Heart right ventricle (tissue), 16 donors: ENCODE results near the gene ACTR3C. TPM values are rescaled to one million over a fixed set of nuclear protein-coding genes. Genes with fewer than 3 reads are reported as not detected.
"Not testable (repeated sequence)": the region's sequence is repeated elsewhere in the genome, so short reads cannot be mapped to it uniquely, and the experiment has no call there.

ENCODE experiments used
- ATAC-seq, 8 donors: fragments of 200-7000 bp; cut with Tn5 transposase; one replicate each; pipeline ENCODE4 v1.9.1; 2020; ENCODE audit warnings: mild to moderate bottlenecking in 8 of 8, moderate library complexity in 8 of 8, moderate number of reproducible peaks in 1 of 8
- DNase-seq, 2 donors: peaks; one replicate each; pipeline ENCODE4 v3.0.0-alpha.2; 2020
- H3K27ac ChIP-seq, 10 donors: fragments of 200-600 bp; sonication (generic) in 2 of 10; one replicate each; pipeline versions ENCODE4 v1.5.0 to v1.8.0; 2020 to 2022; ENCODE audit warnings: mild to moderate bottlenecking in 3 of 10
- H3K27me3 ChIP-seq, 7 donors: fragments of 200-600 bp; one replicate each; pipeline ENCODE4 v1.8.0; 2021 to 2022; ENCODE audit warnings: mild to moderate bottlenecking in 2 of 7
- H3K36me3 ChIP-seq, 9 donors: fragments of 200-600 bp; sonication (generic) in 1 of 9; one replicate each; pipeline versions ENCODE4 v1.5.0 to v1.8.0; 2020 to 2022; ENCODE audit warnings: mild to moderate bottlenecking in 2 of 9
- H3K4me1 ChIP-seq, 9 donors: fragments of 200-600 bp; sonication (generic) in 1 of 9; one replicate each; pipeline versions ENCODE4 v1.5.0 to v1.8.0; 2020 to 2022; ENCODE audit warnings: mild to moderate bottlenecking in 4 of 9
- H3K4me3 ChIP-seq, 10 donors: fragments of 200-600 bp; sonication (generic) in 2 of 10; one replicate each; pipeline versions ENCODE4 v1.5.0 to v1.8.0; 2020 to 2022; ENCODE audit warnings: mild to moderate bottlenecking in 7 of 10, moderate library complexity in 2 of 10
- H3K9me3 ChIP-seq, 11 donors: fragments of 200-600 bp in 10 of 11; sonication (generic) in 2 of 11; one replicate each; pipeline versions ENCODE4 v1.5.0 to v1.8.0; 2013 to 2022; ENCODE audit warnings: mild to moderate bottlenecking in 2 of 11, control low read depth in 1 of 11, moderate library complexity in 1 of 11
- CTCF ChIP-seq, 9 donors: fragments of 200-600 bp; sonication (generic) in 2 of 9; IDR thresholded peaks; one replicate each; pipeline versions ENCODE4 v1.5.0 to v1.8.0; 2021 to 2022; ENCODE audit warnings: antibody characterized with exemption in 9 of 9, mild to moderate bottlenecking in 5 of 9, moderate library complexity in 1 of 9
- whole genome bisulfite sequencing, 2 donors: extraction: QIAGEN DNeasy Blood & Tissue Kit; methylation state at CpG; one replicate each; pipeline ENCODE4 v1.1.7; 2013; ENCODE audit warnings: inconsistent platforms in 1 of 2; 5-methylcytosine and 5-hydroxymethylcytosine counted together
- intact Hi-C, 10 donors: fragments of 100-400 bp; cut with DNase I; formaldehyde crosslinking; loops; one replicate each; pipeline versions ENCODE4 v1.11.1 to v1.14.2; 2022
- polyA plus RNA-seq, 2 donors: library from polyadenylated mRNA; stranded (reverse); fragments of 200-250 nt; gene quantifications; one replicate each; pipeline ENCODE4 v1.2.3, GENCODE V29; 2013
- total RNA-seq, 10 donors: library from RNA; stranded (reverse); fragmentation: NEBNext Ultra II Directional in 3 of 10; extraction: Animal tissue kit (Norgen Biotek cat#: 25700) in 3 of 10; gene quantifications; one replicate each; pipeline versions ENCODE4 v1.2.1 to v1.2.4, GENCODE V29; 2021 to 2023
- donor health status: Arrhythmogenic right ventricular cardiomyopathy.
- donor health status: ischemic (EF 13 %, LVEDD 7.1; RV severe dilation, severe dysfunction).
- donor health status: healthy with polysubstance abuse.
- donor health status: DM: no; HTN: yes; CAD: no.
- donor health status: DM: no; HTN: no; CAD: no.
- donor health status: ischemic (EF 25% LVEDD 6.9; RV normal size, moderate dysfunction).
- donor health status: ischemic (EF 25% LVEDD 5.7; RV mildly dilated, moderate dysfunction).
- donor health status: healthy.
- donor health status: DM: yes; HTN: yes; CAD: no.
- donor health status: Ischemic cardiomyopathy.
- donor health status: ischemic (EF 35%, LVEDD 5.7; RV mildly dilated, moderate dysfunction).
- donor health status: nonischemic (EF 11% LVEDD 7.7; RV severe dilation, severe dysfunction).
- donor health status: DM: yes; HTN: yes; CAD: no.
- donor health status: PGD.
- donor health status: ischemic (EF 29% LVEDD 5.4; RV normal size, mild dysfunction).
- donor health status: nonischemic (EF 23%, LVEDD 6.1; RV moderate dilation, normal function).

The ACTR3C gene
- total and polyA plus RNA-seq, 12 donors = 2.6 to 7.0 (median 3.5) TPM

DNA sequence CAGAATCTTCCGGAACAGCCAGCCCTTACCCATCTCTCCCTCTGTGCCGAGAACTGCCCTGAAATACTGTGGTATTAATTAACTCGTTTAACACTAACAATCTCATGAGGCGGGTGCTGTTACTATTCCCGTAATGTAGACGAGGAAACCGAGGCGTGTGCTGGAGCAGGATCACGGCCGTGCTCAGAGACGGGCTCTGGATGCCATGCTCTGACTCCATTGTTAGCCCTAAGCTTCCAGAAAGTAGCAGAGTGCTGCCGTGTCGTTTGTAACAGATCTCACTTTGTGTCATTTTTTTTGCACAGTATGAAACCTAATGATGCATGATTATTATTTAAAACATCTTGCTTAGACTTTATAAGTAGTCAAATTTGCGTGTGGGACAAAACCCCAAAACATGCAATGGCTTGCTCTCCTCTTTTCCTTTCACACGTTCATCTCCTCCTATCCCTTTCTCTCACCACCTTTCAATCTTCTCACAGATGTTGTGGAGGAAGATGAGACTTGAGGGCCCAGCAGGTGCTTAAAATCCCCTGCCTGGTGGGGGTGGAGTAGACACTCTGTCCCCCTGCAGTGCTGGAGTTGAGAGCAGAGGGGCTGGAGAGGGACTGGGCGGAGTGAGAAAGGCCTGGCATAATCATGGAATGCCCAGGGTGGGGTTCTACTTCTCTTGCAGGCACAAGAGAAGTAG, 482 bp upstream of the ACTR3C start:
- intact Hi-C loops = no loop called here
- H3K4me3 ChIP-seq = peak overlapping the region; percentile 20 to 87 (median 68)
- ATAC-seq (peak in 6 of 8 donors; percentile 4 to 47 (median 25)), DNase-seq (no peak)
- TF ChIP-seq CTCF (IDR thresholded peaks at IDR 0.05) = no peak
- no peaks in the 10 kb centered on the region for H3K9me3 ChIP-seq
- peaks cover 0 to 32% (median 15%) of the 10 kb centered on the region in 9 donors for H3K4me1 ChIP-seq
- peaks cover 0 to 17% (median 0%) of the 10 kb centered on the region in 9 donors for H3K36me3 ChIP-seq
- WGBS, 2 donors = 28 to 31% methylated on average over 16 of the region's 16 CpGs
- H3K27ac ChIP-seq = peak overlapping the region in 7 of 10 donors; percentile 41 to 93 (median 69)
- peaks cover 0 to 19% (median 9%) of the 10 kb centered on the region in 7 donors for H3K27me3 ChIP-seq

GRCh38 chr7:150322114-150322832, 1.1 kb downstream of the ACTR3C start:
- WGBS, 2 donors = 79 to 81% methylated on average over 4 of the region's 4 CpGs
- TF ChIP-seq CTCF (IDR thresholded peaks at IDR 0.05) = no peak
- H3K27me3 ChIP-seq = peaks cover 0 to 19% (median 9%) of the 10 kb centered on the region in 7 donors
- DNase-seq (no peak), ATAC-seq (peak in 2 of 8 donors; percentile 19 to 35)
- peak overlapping the region in 4 of 10 donors; percentile 41 to 93 (median 64) for H3K27ac ChIP-seq
- H3K9me3 ChIP-seq = no peaks in the 10 kb centered on the region
- intact Hi-C loops = no loop called here
- peak overlapping the region; percentile 20 to 87 (median 68) for H3K4me3 ChIP-seq
- peaks cover 0 to 32% (median 15%) of the 10 kb centered on the region in 9 donors for H3K4me1 ChIP-seq
- H3K36me3 ChIP-seq = peaks cover 0 to 11% (median 0%) of the 10 kb centered on the region in 9 donors

- DNase-seq = no peak
- Histone ChIP-seq H3K4me3 (no peak overlapping the region), H3K27ac (no peak overlapping the region), H3K9me3 (no peaks in the 10 kb centered on the region), H3K36me3 (peaks cover 0 to 10% (median 0%) of the 10 kb centered on the region in 9 donors), H3K27me3 (peaks cover 0 to 19% (median 9%) of the 10 kb centered on the region in 7 donors), H3K4me1 (peaks cover 0 to 32% (median 15%) of the 10 kb centered on the region in 9 donors)
- intact Hi-C loops = no loop called here
- TF ChIP-seq CTCF (IDR thresholded peaks at IDR 0.05) = no peak
- no peak for ATAC-seq
- 91 to 98% methylated on average over 3 of the region's 3 CpGs for WGBS, 2 donors
These were observed 1.6 kb downstream of the ACTR3C start for GRCh38 chr7:150321788-150322113.

- ATAC-seq (no peak), DNase-seq (no peak)
- Histone ChIP-seq H3K9me3 (no peaks in the 10 kb centered on the region), H3K4me3 (no peak overlapping the region), H3K27ac (peak overlapping the region in 1 of 10 donors; percentile 24), H3K36me3 (no peaks in the 10 kb centered on the region), H3K27me3 (peaks cover 0 to 11% (median 2%) of the 10 kb centered on the region in 7 donors), H3K4me1 (peaks cover 0 to 8% (median 6%) of the 10 kb centered on the region in 9 donors)
- no peak for TF ChIP-seq CTCF (IDR thresholded peaks at IDR 0.05)
- WGBS, 2 donors = 50 to 57% methylated on average over 7 of the region's 7 CpGs
- intact Hi-C loops = no loop called here
These were observed 5.4 kb downstream of the ACTR3C start for GRCh38 chr7:150317748-150318444.

- ATAC-seq, DNase-seq, H3K27ac ChIP-seq, H3K4me1 ChIP-seq, H3K27me3 ChIP-seq, H3K36me3 ChIP-seq, intact Hi-C loops, H3K4me3 ChIP-seq, H3K9me3 ChIP-seq: not testable (repeated sequence)
- WGBS, 2 donors = 86 to 88% methylated on average over 6 of the region's 6 CpGs
These were observed 6.4 kb downstream of the ACTR3C start for GRCh38 chr7:150316987-150317386.
